Measurements from ENCODE around the gene MYH9. TPM values are rescaled to one million over a fixed set of nuclear protein-coding genes. Genes with fewer than 3 reads are reported as not detected.

MYH9 gene
- total RNA-seq, 2 experiments from 2014 or later: 112 to 223 TPM

- H3K27ac ChIP-seq (ENCODE audit: low read depth, low read length, poor library complexity, severe bottlenecking): no peak overlapping the region
- H3K36me3 ChIP-seq (ENCODE audit: insufficient read depth, low read length): peaks cover 16% of the 10 kb centered on the region
- CTCF ChIA-PET (ENCODE audit: unreplicated experiment): no interaction called here
Observed at GRCh38 chr22:36232715-36233401, 154.9 kb downstream of the MYH9 start.

More at GRCh38 chr22:36232715-36233401, 154.9 kb downstream of the MYH9 start:
- TF ChIP-seq EZH2phosphoT487 (IDR thresholded peaks at IDR 0.05; ENCODE audit: borderline replicate concordance, low read depth, low read length): no peak
- TF ChIP-seq, protein P1, sequence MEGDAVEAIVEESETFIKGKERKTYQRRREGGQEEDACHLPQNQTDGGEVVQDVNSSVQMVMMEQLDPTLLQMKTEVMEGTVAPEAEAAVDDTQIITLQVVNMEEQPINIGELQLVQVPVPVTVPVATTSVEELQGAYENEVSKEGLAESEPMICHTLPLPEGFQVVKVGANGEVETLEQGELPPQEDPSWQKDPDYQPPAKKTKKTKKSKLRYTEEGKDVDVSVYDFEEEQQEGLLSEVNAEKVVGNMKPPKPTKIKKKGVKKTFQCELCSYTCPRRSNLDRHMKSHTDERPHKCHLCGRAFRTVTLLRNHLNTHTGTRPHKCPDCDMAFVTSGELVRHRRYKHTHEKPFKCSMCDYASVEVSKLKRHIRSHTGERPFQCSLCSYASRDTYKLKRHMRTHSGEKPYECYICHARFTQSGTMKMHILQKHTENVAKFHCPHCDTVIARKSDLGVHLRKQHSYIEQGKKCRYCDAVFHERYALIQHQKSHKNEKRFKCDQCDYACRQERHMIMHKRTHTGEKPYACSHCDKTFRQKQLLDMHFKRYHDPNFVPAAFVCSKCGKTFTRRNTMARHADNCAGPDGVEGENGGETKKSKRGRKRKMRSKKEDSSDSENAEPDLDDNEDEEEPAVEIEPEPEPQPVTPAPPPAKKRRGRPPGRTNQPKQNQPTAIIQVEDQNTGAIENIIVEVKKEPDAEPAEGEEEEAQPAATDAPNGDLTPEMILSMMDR (conservative IDR thresholded peaks at IDR 0.05; ENCODE audit: low read length): no peak
- POLR2A ChIA-PET: no interaction called here
- H3K4me3 ChIP-seq (ENCODE audit: low read depth, low read length, poor library complexity, severe bottlenecking): no peak overlapping the region
- no peaks in the 10 kb centered on the region for H4K20me1 ChIP-seq (ENCODE audit: insufficient read depth, low read length)
- no peak for DNase-seq (ENCODE audit: low spot score)
- H3K79me2 ChIP-seq (ENCODE audit: insufficient read depth, low read depth, low read length): no peaks in the 10 kb centered on the region
- no peak overlapping the region for H3K4me2 ChIP-seq (ENCODE audit: low read length)
- intact Hi-C loops (cut with micrococcal nuclease; ENCODE audit: unreplicated experiment): no loop called here
- peaks cover 5% of the 10 kb centered on the region for H3K4me1 ChIP-seq (ENCODE audit: insufficient read depth, low read length, poor library complexity, severe bottlenecking)
- no peak overlapping the region for H2AFZ ChIP-seq (ENCODE audit: low read length)
- H3K9me2 ChIP-seq (ENCODE audit: insufficient read depth, low read length): no peaks in the 10 kb centered on the region
- no peaks in the 10 kb centered on the region for H3K9me3 ChIP-seq (ENCODE audit: low read length)
- BruUV-seq (replicated peaks): no TSS peak

Small RNAs within 50 kb of the gene (microRNA-seq; reads per million reads assigned to microRNA genes)
- gene MIR6819 (ENCODE audit: borderline replicate concordance): not detected

Small RNAs within 50 kb of the gene (small RNA-seq; reads per million reads assigned to genes)
- not detected for gene MIR6819

Other genes with a start within 250 kb of the MYH9 start
- 9.9 and 10.7 TPM in 2 replicates for gene APOL3, start 227.2 kb downstream of the MYH9 start, total RNA-seq (2014; rRNA removed; shearing (Covaris generic))
- 14.4 and 19.6 TPM in 2 replicates for gene APOL3, start 227.2 kb downstream of the MYH9 start, total RNA-seq (2022)
- not detected in 2 replicates for gene APOL4, start 186.2 kb downstream of the MYH9 start, total RNA-seq (2014; rRNA removed; shearing (Covaris generic))
- gene APOL4, start 186.2 kb downstream of the MYH9 start, total RNA-seq (2022): not detected in 2 replicates
- 11.8 and 14.9 TPM in 2 replicates for gene APOL2, start 148.4 kb downstream of the MYH9 start, total RNA-seq (2014; rRNA removed; shearing (Covaris generic))
- 9.1 and 12.4 TPM in 2 replicates for gene APOL2, start 148.4 kb downstream of the MYH9 start, total RNA-seq (2022)
- 0.47 and 0.64 TPM in 2 replicates for gene APOL1, start 134.8 kb downstream of the MYH9 start, total RNA-seq (2014; rRNA removed; shearing (Covaris generic))
- gene APOL1, start 134.8 kb downstream of the MYH9 start, total RNA-seq (2022): 0.42 and 0.65 TPM in 2 replicates
- 32.0 and 33.4 TPM in 2 replicates for gene TXN2, start 93.7 kb upstream of the MYH9 start, total RNA-seq (2014; rRNA removed; shearing (Covaris generic))
- gene TXN2, start 93.7 kb upstream of the MYH9 start, total RNA-seq (2022): 94.2 and 106 TPM in 2 replicates
- 16.2 and 22.6 TPM in 2 replicates for gene FOXRED2, start 119.1 kb upstream of the MYH9 start, total RNA-seq (2014; rRNA removed; shearing (Covaris generic))
- gene FOXRED2, start 119.1 kb upstream of the MYH9 start, total RNA-seq (2022): 40.6 and 48.3 TPM in 2 replicates
- 270 and 307 TPM in 2 replicates for gene EIF3D, start 141.2 kb upstream of the MYH9 start, total RNA-seq (2014; rRNA removed; shearing (Covaris generic))
- 201 and 223 TPM in 2 replicates for gene EIF3D, start 141.2 kb upstream of the MYH9 start, total RNA-seq (2022)